ENCODE measurements around the gene SERPINB1.
"Not testable (repeated sequence)": the region's sequence is repeated elsewhere in the genome, so short reads cannot be mapped to it uniquely, and the experiment has no call there.

The SERPINB1 gene

DNA sequence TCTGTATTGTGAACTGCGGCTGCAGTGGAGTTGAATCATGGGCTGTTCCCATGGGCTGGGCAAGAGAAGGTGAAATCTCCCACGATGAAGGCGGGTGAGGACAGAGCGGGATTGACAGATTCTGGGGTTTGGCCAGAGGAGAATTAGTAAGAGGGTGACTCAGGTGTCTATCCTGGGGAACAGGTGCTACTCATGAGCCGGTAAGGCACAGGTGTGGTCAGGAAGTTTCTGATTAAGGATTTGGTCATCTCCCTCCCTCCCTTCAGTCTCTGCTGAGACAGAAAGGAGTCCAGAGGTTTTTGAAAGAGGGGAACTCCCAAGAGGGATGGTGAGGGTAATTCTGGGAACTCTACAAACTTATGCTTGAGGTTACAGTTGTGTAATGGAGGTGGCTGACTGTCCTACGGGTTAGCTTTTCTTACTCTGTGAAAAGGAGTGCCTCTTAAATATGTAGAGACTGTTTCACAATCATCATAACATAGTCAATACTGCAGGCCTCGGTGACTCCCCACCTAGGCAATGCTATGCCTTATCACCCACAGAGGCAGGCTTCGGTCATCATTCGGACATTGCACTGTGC lies 31.5 kb downstream of the SERPINB1 start:
- DNase-seq: no peak

- DNase-seq: no peak
These were observed 32.6 kb downstream of the SERPINB1 start for GRCh38 chr6:2809015-2809414.

DNA sequence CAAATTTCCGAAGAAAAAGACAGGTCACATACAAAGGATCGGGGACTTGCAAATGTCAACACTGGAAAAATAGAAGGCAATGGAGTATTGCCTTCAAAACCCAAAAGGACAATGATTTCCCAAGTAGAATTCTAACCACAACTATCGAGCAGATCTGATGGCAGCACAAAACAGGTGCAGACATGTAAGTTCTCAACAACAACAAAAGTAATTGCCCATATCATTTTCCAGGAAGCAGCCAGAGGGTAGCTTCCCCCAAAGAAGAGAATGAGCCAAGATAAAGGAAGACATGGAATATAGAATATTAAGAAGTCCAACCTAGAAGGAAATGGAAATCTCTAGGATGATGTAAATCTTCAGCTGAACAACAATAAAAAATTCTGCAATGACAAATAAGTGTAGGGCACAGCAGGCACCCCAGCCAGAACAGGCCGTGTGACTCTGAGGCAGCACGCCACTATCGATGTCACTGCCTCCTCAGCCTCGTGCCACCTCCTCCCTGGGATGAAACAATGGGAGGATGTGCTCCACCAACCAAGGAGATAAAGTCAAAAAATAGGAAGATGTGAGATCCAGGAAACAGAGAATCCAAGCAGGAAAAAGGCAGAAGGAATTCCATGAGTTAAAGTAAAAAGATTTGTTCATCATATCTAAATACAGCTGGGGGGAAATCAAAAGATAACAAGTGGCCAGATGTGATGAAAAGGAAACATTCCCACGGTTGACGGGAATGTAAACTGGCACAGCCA lies 34.1 kb downstream of the SERPINB1 start:
- DNase-seq: no peak

DNA sequence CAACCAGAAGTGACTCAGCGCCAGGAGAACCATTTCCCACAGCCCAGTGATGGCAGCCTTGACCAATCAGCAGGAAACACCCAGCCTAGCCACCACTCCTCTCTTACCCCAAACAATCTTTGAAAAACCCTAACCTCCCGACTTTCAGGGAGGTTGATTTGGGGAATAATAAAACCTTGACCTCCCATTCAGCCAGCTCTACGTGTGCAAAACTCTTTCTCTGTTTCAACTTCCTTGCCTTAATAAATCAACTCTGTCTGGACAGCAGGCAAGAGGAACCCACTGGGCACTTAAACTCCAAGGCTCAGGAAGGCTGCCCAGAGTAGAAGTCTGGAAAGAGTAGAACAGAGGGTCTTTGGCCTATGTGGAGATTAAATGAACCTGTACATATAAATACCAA lies 35.0 kb downstream of the SERPINB1 start:
- DNase-seq: no peak

- no peak for DNase-seq
These were observed 36.6 kb downstream of the SERPINB1 start for GRCh38 chr6:2805031-2805430.

DNA sequence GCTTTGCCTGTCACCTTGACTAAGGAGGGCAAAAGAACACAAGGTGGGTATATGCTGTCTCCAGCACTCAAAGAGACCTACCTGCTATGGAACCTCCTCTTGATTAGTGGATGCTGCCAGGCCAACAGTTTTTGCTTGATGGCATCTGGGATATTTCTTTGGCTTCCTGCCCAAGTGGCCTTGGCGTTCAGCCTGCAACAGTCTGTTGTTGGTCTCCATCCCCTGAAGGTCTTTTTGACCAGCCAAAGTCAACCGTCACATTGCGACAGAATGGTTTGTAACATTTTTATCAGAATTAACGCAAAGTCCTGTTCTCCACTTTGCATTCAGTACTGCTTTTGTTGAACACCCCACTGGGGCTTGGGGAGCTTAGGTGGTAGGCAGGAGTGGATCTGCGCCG lies 37.1 kb downstream of the SERPINB1 start:
- DNase-seq: no peak

DNA sequence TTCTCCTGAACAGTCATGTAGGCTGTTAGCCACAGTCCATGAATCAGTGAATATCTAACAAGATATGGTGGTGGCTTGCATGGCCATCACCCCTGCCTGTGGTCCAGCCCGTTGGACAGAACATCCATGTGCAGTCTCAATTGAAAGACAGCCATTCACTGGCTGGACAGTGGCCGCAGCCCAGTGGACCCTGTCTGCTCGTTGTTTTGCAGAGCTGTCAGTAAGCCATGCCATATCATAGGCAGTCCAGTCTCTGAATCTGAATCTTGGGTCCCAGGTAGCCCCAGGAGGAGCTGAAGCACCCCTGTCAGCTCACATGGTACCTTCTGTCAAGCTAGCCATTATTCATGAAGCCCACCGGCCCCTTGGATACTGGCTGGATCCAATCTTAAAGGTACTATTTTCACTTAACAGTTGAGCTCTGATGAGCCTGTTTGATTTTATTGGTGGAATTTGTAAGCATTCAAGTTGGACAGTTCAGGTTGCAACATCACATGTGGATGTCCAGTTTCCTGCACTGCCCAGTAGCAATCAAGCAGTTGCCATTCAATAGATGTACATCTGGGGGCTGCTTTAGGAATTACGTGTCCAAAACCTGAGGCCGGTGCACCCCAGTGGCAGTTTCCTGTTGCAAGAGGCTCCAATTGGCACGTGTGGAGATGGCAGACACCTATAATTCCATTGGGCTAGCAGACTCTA lies 37.8 kb downstream of the SERPINB1 start:
- DNase-seq: no peak

GRCh38 chr6:2802521-2803060 lies 39.1 kb downstream of the SERPINB1 start:
- DNase-seq: no peak

DNA sequence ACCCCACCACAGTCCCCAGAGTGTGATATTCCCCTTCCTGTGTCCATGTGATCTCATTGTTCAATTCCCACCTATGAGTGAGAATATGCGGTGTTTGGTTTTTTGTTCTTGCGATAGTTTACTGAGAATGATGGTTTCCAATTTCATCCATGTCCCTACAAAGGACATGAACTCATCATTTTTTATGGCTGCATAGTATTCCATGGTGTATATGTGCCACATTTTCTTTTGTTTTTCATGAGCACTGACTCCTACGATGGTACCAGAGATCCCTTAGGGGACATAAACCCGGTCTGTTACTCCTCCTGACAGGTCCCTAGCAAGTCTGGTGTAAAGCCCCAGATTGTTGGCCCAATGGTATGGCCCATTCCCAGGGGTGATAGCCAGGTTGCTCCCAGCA lies 40.0 kb downstream of the SERPINB1 start:
- not testable (repeated sequence) for DNase-seq

GRCh38 chr6:2800552-2801316 lies 40.9 kb downstream of the SERPINB1 start:
- no peak for DNase-seq

- no peak for DNase-seq
These were observed 41.6 kb downstream of the SERPINB1 start for GRCh38 chr6:2799936-2800527.

DNA sequence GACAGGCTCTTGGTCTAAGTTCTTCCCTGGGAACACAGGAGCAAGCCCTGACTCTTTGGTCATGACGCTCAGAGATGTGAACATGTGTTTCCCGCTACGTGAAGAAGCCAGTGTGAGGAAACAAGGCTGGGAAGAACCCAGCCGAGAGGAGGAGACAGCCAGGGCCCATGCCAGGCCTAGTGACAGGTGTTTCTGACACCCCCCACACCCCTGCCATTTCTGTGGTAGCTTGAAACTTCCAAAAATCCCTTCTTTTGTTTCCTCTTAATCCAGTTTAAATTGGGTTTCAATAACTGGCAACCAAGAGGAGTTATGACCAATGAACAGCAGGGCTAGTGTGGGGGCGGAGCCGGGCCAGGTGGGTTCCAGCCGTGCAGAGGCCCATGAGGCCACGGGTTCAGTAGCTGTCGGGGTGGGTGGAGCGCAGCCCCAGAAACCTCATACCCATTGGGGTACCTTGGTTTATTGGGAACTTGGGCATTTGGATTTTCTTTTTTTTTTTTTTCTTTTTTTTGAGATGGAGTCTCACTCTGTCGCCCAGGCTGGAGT lies 43.0 kb downstream of the SERPINB1 start:
- no peak for DNase-seq

GRCh38 chr6:2797564-2798031 lies 44.1 kb downstream of the SERPINB1 start:
- DNase-seq: no peak

DNA sequence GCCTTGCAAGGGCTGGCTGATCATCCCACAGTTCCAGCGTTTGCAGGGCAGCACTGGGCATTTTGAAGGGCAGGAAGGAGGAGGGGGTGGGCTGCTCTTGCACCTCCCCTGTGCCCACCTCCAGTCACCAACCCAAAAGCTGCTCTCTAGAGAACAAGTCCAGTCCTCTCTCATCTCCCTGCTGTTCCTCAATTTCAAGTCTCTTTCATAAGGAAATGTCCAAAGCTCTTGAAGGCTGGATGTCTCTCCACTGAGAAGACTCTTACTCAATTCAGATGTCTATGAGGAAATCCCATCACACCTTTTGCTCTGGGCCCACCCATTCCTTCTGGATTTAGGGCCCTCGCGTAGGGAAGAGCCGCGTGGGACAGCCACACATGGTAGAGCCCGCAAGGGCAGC lies 44.8 kb downstream of the SERPINB1 start:
- no peak for DNase-seq

- DNase-seq: peak; percentile 23
These were observed 45.7 kb downstream of the SERPINB1 start for GRCh38 chr6:2795956-2796355.

DNA sequence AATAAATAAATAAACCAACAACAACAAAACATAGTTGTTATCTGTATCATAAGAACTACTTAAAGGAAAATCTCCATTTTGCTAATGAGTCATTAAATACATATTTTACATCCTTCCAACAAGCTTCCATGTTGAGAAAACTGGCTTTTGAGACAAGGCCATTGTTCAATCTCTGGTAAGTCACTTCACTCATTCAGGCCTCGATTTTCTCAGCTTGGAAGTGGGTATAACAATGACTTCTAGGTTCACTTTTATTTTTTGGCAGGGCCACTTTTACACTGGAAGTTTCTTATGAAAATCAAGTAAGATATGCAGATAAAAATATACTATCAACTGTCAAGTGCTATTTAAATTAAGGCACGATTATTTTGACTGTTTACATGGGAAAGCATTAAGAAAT lies 46.5 kb downstream of the SERPINB1 start:
- DNase-seq: no peak

- DNase-seq: no peak
These were observed 47.4 kb downstream of the SERPINB1 start for GRCh38 chr6:2794171-2794730.

GRCh38 chr6:2793534-2794151 lies 48.0 kb downstream of the SERPINB1 start:
- peak; percentile 60 for DNase-seq

DNA sequence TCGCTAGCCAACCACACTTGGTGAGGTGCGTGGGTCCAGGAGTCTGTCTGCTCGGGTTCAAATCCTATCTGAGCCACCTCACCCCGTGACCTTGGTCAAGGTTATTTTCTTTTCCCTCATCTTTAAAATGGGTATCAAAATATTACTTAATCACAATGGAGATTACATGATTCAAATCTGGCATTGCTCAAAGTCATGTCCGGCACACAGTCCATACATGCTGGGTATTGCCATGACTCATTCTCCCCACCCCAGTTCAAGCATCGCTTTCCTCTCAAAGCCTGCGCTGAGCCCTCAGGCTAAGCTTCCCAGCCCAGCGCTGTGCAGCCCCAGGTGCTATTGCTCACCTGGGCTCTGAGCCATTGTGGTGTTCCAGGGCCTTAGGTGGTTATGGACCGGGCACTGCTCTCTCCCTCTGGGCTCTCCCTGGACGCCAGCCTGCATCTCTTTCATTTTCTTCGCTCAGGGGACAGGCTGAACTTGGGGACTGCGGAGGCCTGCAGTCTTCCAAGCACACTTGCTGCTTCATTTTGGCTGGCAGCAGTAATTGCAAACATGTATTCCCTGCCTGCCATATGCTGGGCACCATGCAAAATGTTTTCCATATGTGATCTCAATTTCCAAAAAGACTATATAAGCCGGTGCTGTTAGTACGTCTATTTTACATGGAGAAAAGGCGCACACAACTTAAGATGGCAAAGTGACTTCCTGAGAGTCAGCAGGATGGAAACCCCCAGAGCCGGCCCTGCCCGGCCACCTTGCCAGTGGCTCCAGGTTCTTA lies 49.1 kb downstream of the SERPINB1 start:
- DNase-seq: peak; percentile 14

- DNase-seq: peak; percentile 31
These were observed 50.2 kb downstream of the SERPINB1 start for GRCh38 chr6:2791450-2791974.
